ENCODE data around the gene DYNC2I2. TPM values are rescaled to one million over a fixed set of nuclear protein-coding genes. Genes with fewer than 3 reads are reported as not detected.

DYNC2I2 gene
- total RNA-seq, 4 donors from 2014 or later: 41.4 to 160 (median 94.9) TPM

DNA sequence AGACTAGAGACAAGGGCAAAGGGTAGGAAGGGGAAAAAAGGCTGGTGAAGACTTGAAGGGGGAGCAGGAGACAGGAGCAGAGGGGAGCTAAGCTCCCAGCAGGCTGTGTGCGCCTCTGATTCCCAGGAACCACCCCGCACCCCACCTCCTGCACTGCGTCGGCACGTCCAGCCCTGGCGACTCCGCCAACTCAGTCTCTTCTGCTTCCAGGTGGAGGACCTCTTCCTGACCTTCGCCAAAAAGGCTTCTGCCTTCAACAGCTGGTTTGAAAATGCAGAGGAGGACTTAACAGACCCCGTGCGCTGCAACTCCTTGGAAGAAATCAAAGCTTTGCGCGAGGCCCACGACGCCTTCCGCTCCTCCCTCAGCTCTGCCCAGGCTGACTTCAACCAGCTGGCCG is 30.5 kb downstream of the DYNC2I2 start:
- H3K9me3 ChIP-seq: no peaks in the 10 kb centered on the region
- no peak for TF ChIP-seq POLR2AphosphoS5 (IDR thresholded peaks at IDR 0.05)
- no peak for TF ChIP-seq CTCF (IDR thresholded peaks at IDR 0.05)
- TF ChIP-seq POLR2A (IDR thresholded peaks at IDR 0.05): no peak
- no peak for TF ChIP-seq EP300 (IDR thresholded peaks at IDR 0.05; ENCODE audit: low read depth)
- H3K36me3 ChIP-seq: peaks cover 0 to 60% (median 30%) of the 10 kb centered on the region in 4 donors
- peaks cover 0 to 9% (median 4%) of the 10 kb centered on the region in 4 donors for H3K4me1 ChIP-seq
- H3K4me3 ChIP-seq: no peak overlapping the region
- in situ Hi-C loops (cut with MboI; ENCODE audit: low pct_ligation_motif_present in 1 of 4, low pct_unique_long_range_greater_than_20kb in 1 of 4, low sequenced_read_pairs in 3 of 4) (no loop called here), intact Hi-C loops (cut with DNase I; ENCODE audit: low total_unique reads) (no loop called here)
- peak overlapping the region in 3 of 4 donors; percentile 11 to 44 (median 31) for H3K27ac ChIP-seq
- DNase-seq: no peak
- WGBS, 2 donors (ENCODE audit: low coverage in 1 of 2): 86 to 87% methylated on average over 3 to 16 of the region's 16 CpGs
- H3K27me3 ChIP-seq: no peaks in the 10 kb centered on the region

- intact Hi-C loops (cut with DNase I; ENCODE audit: low total_unique reads): no loop called here
- peak overlapping the region in 3 of 4 donors; percentile 11 to 44 (median 31) for H3K27ac ChIP-seq
- DNase-seq: peak; percentile 32
- peaks cover 0 to 9% (median 4%) of the 10 kb centered on the region in 4 donors for H3K4me1 ChIP-seq
- peak in 1 of 5 experiments; percentile 20 for TF ChIP-seq CTCF (IDR thresholded peaks at IDR 0.05)
- TF ChIP-seq POLR2AphosphoS5 (IDR thresholded peaks at IDR 0.05): no peak
- H3K27me3 ChIP-seq: no peaks in the 10 kb centered on the region
- WGBS, 2 donors (ENCODE audit: low coverage in 1 of 2): 78 to 85% methylated on average over 5 to 15 of the region's 20 CpGs
- in situ Hi-C loops (cut with MboI; ENCODE audit: low pct_ligation_motif_present in 1 of 4, low pct_unique_long_range_greater_than_20kb in 1 of 4, low sequenced_read_pairs in 3 of 4): no loop called here
- H3K9me3 ChIP-seq: no peaks in the 10 kb centered on the region
- H3K36me3 ChIP-seq: peaks cover 0 to 66% (median 33%) of the 10 kb centered on the region in 4 donors
- H3K4me3 ChIP-seq: no peak overlapping the region
Measured at GRCh38 chr9:128625391-128626146, 31.1 kb downstream of the DYNC2I2 start.

- no peaks in the 10 kb centered on the region for H3K9me3 ChIP-seq
- 81 to 93% methylated on average over 3 to 10 of the region's 10 CpGs for WGBS, 2 donors (ENCODE audit: low coverage in 1 of 2)
- no peak overlapping the region for H3K4me3 ChIP-seq
- intact Hi-C loops (cut with DNase I; ENCODE audit: low total_unique reads) (no loop called here), in situ Hi-C loops (cut with MboI; ENCODE audit: low pct_ligation_motif_present in 1 of 4, low pct_unique_long_range_greater_than_20kb in 1 of 4, low sequenced_read_pairs in 3 of 4) (loop anchor here in 1 of 4 donors (25.0 kb wide), 1 partner anchor 363 kb away; no protein-coding TSS in a partner anchor)
- H3K27me3 ChIP-seq: no peaks in the 10 kb centered on the region
- no peak for TF ChIP-seq POLR2A (IDR thresholded peaks at IDR 0.05)
- H3K4me1 ChIP-seq: peaks cover 0 to 9% (median 4%) of the 10 kb centered on the region in 4 donors
- DNase-seq: no peak
- H3K27ac ChIP-seq: no peak overlapping the region
- peaks cover 0 to 68% (median 35%) of the 10 kb centered on the region in 4 donors for H3K36me3 ChIP-seq
Measured at GRCh38 chr9:128624566-128624965, 32.1 kb downstream of the DYNC2I2 start.

DNA sequence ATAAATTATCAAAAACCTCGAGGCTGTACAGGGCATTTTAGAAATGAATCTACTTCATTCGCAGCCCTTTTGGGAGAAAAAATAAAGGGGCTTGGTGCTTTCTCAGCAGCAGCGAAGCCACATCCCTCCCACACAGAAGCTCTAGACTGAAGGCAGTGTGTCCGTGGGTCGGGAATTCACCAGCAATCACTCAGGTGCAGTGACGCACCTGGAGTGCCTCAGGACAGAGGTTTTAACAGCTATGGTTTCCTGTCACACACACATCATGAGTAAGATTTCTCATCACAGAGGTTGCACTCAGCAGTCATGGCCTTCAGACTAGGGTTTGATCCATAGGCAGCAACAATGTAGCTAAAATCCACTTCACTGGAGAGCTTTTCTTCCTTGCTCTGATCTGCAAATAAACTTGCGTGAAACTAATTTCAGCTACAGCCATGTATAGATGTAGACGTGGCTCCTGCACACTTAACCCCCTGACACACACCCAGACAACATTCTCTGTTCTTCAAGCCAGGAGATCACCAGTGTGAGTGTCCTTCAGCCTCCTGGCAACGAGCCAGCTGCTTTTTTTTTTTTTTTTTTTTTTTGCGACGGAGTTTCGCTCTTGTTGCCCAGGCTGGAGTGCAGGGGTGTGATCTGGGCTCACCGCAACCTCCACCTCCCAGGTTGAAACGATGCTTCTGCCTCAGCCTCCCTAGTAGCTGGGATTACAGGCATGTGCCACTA is 34.8 kb downstream of the DYNC2I2 start:
- in situ Hi-C loops (cut with MboI; ENCODE audit: low pct_ligation_motif_present in 1 of 4, low pct_unique_long_range_greater_than_20kb in 1 of 4, low sequenced_read_pairs in 3 of 4): loop anchor here in 1 of 4 donors (25.0 kb wide), 1 partner anchor 365 kb away; no protein-coding TSS in a partner anchor
- no peaks in the 10 kb centered on the region for H3K9me3 ChIP-seq

More for the DNA sequence above, 34.8 kb downstream of the DYNC2I2 start:
- DNase-seq: no peak
- H3K27ac ChIP-seq: no peak overlapping the region
- H3K4me3 ChIP-seq: no peak overlapping the region
- peaks cover 0 to 84% (median 45%) of the 10 kb centered on the region in 4 donors for H3K36me3 ChIP-seq
- WGBS, 2 donors (ENCODE audit: low coverage in 1 of 2): 61 to 76% methylated on average over 2 to 14 of the region's 14 CpGs
- no peaks in the 10 kb centered on the region for H3K27me3 ChIP-seq
- H3K4me1 ChIP-seq: peaks cover 0 to 9% (median 4%) of the 10 kb centered on the region in 4 donors
- intact Hi-C loops (cut with DNase I; ENCODE audit: low total_unique reads): no loop called here
- no peak for TF ChIP-seq POLR2AphosphoS5 (IDR thresholded peaks at IDR 0.05)
- no peak for TF ChIP-seq POLR2A (IDR thresholded peaks at IDR 0.05)
- no peak for TF ChIP-seq CTCF (IDR thresholded peaks at IDR 0.05)
- no peak for TF ChIP-seq EP300 (IDR thresholded peaks at IDR 0.05; ENCODE audit: low read depth)
